ENCODE results near the gene NDOR1.
A peak's percentile ranks its signal among the peaks of the same experiment; 100 is the strongest.

NDOR1 gene

DNA sequence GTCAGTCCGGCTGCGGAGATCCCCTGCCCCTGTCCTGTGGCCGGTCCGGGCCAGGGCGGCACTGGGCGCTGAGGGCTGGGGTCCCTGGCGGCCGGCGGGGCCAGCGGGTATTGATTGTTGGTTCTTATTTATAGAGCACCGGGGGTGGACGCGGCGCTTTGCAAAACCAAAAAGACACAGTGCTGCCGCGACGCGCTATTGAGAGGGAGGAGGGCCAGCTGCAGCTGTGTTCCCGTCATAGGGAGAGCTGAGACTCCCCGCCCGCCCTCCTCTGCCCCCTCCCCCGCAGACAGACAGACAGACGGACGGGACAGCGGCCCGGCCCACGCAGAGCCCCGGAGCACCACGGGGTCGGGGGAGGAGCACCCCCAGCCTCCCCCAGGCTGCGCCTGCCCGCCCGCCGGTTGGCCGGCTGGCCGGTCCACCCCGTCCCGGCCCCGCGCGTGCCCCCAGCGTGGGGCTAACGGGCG is 38.2 kb upstream of the NDOR1 start:
- FAIRE-seq (no peak), DNase-seq (ENCODE audit: insufficient read length, low spot score) (no peak)

DNA sequence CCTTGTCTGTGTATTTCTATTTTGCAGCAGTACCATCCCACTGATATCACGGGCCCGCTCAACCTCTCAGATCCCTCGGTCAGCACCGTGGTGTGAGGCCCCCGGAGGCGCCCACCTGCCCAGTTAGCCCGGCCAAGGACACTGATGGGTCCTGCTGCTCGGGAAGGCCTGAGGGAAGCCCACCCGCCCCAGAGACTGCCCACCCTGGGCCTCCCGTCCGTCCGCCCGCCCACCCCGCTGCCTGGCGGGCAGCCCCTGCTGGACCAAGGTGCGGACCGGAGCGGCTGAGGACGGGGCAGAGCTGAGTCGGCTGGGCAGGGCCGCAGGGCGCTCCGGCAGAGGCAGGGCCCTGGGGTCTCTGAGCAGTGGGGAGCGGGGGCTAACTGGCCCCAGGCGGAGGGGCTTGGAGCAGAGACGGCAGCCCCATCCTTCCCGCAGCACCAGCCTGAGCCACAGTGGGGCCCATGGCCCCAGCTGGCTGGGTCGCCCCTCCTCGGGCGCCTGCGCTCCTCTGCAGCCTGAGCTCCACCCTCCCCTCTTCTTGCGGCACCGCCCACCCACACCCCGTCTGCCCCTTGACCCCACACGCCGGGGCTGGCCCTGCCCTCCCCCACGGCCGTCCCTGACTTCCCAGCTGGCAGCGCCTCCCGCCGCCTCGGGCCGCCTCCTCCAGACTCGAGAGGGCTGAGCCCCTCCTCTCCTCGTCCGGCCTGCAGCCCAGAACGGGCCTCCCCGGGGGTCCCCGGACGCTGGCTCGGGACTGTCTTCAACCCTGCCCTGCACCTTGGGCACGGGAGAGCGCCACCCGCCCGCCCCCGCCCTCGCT is 37.5 kb upstream of the NDOR1 start:
- DNase-seq (ENCODE audit: insufficient read length, low spot score) (peak; percentile 46), FAIRE-seq (no peak)

DNA sequence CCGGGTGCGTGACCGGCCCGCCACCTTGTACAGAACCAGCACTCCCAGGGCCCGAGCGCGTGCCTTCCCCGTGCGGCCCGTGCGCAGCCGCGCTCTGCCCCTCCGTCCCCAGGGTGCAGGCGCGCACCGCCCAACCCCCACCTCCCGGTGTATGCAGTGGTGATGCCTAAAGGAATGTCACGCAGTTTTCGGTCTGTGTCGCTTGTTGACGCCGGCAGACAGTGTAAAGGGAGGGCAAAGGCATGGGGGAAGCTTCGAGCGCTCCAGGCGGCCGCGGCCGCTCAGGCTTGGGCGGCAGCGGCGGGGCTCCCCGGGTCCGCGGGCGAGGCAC is 37.0 kb upstream of the NDOR1 start:
- no peak for DNase-seq (ENCODE audit: insufficient read length, low spot score)
- FAIRE-seq = no peak

DNA sequence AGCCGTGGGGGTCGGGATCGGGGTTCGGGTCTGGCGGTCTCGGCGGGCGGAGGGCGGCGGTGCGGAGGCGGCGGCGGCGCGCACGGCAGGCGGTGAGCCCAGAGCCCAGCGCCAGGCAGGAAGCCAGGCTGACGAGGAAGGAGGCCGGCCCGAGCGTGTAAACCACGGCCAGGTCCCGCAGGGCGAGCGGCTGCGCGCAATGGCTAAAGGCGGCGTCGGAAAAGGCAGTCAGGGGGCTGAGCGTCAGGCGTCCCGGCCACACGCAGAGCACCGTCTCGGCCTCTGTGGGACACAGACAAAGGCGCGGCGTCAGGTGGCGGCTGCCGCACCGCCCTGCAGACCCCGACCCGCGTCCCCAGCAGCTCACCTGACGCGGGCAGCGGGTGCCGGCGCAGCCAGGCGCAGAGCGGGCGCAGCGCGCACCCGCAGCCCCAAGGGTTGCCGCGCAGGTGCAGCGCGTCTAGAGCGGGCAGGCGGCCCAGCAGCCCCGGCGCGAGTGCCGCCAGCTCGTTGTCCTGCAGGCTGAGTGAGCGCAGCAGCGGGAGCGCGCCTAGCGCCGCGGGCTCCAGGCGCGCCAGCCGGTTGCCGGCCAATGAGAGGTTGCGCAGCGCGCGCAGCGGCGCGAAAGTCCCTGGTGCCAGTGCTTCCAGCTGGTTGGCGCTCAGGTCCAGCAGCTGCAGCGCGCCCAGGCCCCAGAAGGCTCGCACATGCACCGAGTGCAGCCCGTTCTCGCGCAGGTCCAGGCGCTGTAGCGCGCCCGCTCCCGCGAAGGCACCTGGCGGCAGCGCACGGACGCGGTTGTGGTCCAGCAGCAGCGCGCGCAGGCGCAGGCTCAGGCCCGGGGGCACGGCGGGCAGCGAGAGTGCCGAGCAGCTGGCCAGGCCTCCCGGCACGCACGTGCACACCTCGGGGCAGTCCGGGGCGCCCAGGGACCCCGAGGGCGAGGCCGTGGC is 36.3 kb upstream of the NDOR1 start:
- DNase-seq (ENCODE audit: insufficient read length, low spot score) (peak; percentile 60), FAIRE-seq (no peak)

DNA sequence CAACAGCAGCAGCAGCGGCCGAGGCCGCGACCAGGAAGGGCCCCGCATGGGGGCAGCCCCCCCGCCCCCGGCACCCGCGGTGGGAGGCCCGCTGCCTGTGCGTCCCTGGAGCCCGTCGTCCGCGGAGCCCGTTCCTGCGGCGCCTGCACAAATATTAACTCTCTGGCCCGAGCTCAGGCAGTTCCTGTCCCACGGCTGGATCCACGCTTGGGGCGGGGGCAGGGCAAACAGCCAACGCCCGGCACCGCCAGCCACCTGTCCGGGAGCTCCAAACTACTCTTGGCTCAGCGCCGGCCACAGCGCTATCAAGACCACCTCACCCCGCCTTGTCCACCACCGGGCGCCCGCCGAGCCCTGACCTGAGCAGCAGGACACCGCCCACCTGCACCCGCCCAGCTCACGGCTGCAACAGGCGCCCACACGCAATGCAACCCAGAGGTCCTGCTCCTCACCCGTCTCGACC is 35.6 kb upstream of the NDOR1 start, which contains the start of gene LRRC26:
TSS of gene LRRC26 (minus strand) at position 156 of the 463 bp plus-strand sequence. CDS start at position 48, 108 bp downstream.
- DNase-seq (ENCODE audit: insufficient read length, low spot score) (no peak), FAIRE-seq (no peak)

DNA sequence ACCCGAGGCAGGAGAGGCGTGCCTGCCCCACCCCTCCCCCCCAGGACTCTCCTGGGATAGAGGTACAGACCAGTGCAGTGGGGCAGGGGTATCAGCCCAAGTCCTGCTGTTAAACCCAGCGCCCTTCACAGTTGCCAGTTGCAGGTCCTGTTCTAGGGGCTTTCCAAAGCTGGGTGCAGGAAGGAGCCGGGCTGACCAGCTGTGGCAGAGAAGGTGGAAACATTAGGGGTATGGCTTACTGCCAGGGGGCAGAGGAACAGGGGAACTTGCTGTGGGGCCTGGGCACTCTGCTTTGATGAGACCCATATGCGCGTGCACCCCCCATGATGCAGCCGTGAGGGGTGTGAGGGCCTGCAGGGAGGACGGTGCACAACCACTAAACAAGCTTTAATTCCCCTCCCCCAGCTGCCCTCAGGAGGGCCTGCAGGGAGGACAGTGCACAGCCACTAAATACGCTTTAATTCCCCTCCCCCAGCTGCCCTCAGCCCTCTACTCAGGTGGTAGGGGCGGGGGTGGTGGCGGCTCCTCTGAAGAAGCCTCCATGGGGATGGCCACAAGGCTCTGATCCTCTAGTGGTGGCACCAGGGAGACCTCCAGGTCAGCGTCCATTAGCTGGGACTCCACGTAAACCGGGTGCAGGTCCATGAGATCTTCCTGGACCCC is 34.9 kb upstream of the NDOR1 start:
- no peak for DNase-seq (ENCODE audit: insufficient read length, low spot score)
- no peak for FAIRE-seq

DNA sequence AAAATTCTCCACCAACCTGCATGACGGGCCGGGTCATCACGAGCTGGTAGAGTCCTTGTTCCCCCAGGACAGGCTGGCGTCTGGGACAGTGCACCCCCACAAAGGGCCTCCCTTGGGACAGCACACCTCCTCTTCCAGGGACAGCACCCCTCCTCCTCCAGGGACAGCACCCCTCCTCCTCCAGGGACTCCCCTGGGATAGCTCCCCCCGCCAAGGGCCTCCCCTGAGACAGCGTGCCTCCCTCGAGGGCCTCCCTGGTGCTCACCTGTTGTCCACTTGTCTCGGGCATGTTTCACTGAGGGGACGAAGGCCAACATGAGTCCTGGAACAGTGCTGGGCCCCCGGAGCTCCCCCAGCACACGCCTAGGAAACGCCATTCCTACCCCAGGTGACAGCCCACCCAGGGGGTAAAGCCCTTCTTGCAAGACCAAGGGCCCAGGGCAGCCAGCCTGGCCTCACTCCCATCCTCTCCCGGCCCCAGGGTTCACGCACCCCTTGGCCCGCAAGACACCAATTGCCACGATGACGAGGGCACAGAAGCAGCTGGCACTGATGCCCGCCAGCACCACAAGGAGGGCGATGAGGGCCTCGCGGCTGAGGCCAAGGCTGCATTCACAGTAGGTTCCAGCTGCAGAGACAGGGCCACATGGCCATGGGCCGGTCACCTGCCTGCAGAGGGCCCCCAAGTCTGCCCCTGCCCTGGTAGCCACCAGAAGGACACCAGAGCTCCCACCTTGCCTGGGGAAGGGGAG is 34.2 kb upstream of the NDOR1 start:
- DNase-seq (ENCODE audit: insufficient read length, low spot score) (no peak), FAIRE-seq (no peak)

DNA sequence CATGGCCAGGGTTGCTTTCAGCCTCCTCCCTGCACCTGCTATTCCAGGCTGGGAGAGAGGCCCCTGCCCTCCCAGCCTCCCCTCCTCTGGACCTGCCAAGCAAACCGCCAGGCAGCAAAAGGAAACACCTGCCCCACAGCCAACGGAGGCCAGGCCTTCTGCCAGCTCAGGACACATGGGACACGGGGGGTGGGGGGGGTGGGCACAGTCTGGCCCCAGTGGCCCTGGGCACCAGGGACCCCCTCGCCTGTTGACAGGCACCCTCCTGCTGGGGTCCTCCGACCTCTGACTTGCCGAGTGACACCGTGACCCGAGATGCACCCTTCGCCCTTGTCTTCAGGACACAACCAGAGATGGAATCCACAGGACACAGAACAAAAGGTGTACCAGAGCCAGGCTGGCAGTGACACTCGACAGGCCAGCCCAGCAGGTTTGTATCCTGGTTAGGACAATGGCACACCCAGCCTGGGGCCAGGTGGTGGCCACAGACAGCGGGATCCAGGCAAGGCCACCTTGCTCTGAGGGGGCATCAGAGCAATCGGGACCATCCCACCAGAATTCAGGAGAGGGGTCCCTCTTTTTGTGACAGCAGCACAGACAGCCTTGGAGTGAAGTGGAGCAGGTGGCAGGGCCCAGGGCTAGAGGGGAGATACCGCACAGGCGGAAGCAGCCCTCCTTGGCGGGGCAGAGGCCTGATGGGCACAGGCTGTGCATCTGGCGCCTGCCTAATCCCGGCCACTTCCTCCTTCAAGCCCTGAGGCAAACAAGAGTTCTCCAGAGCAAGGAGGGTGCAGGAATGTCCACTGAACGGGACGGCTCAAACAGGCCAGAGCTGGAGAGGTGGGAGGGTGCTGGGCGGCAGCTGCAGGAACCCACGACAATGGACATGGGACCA is 32.4 kb upstream of the NDOR1 start:
- FAIRE-seq (no peak), DNase-seq (ENCODE audit: insufficient read length, low spot score) (no peak)

DNA sequence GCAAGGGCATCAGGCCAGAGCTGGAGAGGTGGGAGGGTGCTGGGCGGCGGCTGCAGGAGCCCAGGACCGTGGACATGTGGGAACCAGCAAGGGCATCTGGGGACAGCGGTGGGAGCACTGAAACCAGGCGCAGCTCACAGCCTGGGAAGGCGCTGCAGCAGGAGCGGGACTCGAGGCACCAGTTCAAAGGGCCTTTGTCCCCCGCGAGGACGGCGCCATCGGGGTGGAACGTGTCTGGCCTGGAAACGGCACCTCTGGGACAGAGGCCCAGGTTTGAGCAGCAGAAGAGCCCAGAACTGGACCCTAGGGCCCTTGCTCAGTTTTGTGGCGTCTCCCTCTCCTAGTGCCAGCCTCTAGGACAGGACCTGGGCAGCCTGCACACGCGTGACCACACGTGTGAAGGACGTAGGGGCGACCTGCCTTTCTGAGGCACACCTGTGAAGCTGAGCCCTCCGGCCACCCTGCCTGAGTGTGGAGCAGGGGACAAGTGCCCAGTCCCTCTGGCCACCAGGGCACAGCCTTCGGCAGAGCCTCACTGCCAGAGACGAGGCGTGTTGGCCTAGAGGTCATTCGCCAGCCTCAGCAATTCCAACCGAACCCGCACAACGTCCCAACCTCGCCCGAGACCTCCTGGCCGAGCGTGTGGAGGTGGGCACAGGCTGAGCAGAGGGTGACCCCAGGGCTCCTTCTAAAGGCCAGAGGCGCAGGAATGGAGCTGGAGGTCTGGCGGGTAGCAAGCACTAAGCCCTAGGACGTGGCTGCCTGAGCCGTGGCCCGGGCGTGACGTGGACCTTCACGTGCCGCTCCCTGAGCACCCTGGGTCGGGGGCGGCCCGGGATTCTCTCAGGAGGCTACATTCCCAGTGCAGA is 31.5 kb upstream of the NDOR1 start:
- FAIRE-seq = no peak
- DNase-seq (ENCODE audit: insufficient read length, low spot score) = no peak

DNA sequence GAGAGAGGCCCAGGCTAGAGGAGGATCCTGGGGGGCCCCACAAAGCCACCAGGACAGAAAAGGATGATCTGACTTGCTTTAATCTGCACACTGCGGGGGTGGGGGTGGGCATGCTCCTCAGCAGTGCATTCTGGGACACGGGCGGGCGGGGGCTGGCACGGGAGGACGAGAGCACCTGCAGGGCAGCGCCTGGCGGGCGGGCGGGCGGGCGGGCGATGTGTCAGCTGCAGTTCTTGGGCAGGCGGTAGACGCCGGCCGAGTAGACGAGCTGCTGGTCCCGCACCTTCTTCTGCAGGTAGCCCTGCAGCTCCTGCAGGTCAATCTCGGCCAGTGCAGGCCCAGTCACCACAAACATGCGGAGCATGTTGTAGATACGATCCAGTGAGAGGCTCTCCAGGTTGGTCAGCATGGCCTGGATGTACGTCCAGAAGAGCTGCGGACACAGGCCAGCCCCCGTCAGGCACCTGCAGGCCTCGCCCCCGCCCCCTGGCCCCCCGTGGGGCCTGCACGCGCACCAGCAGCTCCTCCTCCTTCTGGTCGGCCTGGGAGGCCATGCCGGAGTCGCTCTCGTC is 30.7 kb upstream of the NDOR1 start:
- FAIRE-seq = no peak
- no peak for DNase-seq (ENCODE audit: insufficient read length, low spot score)

DNA sequence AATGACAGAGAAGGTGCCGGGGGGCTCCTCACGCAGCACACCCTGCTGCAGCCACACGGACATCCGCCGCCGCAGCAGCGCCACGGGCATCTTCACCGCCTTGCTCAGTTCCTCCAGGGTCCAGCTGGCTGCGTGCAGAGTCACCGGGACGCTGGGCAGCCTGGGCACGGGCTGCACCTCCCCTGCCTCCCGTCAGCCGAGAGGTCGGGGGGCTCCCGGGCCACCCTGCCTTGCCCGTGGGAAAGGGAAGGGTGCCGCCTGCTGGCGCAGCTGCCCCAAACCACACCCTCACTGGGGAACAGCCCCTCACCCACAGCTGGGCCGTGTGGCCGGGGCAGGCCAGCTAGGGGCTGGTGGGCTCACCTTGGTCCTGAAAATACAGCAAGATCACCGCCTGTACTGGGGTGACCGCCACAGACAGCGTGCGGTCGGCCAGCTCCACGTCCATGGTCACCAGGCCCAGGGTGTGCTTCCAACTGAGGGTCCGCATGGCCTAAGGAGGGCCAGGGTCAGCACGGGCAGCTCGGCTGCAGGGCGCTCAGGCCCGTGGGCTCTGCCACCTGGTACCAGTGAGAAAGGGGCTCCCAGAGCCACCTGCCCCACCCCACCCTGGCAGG is 30.0 kb upstream of the NDOR1 start:
- DNase-seq (ENCODE audit: insufficient read length, low spot score) = no peak
- no peak for FAIRE-seq

DNA sequence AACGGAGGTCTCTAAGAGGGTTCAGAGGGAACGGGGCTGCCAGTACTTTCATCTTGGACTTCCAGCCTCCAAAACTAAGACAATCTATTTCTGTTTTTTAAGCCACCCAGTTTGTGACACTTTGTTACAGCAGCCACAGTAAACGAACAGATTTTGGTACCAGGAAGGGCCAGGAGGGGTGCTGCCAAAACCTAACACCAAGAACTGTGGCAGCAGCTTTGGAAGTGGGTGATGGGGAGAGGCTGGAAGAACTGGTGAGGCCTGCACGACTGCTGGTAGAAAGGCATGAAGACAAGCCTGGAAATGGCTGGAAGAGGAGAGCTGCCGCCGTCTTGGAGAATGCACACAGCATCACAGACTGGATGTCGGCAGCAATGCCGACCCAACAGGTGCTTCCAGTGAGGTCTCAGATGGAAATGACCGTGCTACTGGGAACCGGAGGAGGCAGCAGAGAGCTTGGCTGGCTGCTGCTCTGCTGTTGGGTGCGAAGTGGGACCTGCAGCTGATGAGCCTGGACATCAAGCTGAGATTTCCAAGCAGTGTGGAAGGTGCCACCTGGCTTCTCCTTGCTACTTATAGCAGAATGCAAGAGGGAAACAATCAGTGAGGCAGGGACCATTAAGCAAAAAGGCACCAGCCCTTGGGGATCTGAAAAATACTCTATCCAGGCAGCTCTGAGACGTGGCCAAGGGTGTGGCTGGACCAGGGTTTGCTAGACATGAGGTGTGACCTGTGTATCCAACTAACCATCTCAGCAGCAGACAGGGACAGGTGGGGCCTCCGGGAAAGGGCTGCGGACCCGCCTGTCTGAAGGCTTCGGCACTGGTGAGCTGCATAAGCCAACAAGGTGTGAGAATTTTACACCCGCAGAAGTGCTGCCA is 29.0 kb upstream of the NDOR1 start:
- no peak for DNase-seq (ENCODE audit: insufficient read length, low spot score)
- no peak for FAIRE-seq

DNA sequence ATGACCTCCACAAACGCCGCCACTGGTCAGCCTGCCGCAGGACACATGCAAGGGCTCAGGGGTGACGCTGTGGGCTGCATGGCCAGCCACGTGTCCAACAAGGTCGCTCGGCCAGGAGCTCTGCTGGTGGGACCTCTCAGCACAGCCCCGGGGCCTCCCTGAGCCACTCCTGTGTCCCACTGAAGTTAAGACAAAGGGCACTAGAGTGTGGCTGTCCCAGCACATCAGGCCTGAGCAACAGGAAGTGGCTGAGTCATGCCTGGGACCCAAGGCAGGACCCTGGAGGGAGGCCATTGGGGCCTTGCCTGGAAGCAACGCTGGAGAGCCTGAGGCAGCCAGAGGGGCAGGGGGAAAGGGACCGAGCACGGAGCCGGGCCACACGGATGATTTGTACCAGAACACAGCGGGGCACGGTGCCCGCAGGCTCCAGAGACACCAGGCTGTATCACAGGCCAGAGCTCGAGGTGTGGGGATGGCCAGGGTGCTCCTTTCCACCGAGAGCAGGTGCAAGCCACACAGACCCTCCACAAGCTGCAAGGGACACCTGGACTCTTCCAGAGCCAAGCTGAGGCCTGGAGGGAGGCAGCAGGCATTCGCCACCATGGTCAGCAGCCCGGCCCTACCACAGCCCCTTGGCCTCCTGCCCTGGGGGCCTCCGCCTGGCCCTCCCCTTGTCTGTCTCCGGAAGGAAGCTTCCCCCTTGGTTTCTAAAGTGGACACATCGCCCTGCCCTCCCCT is 27.1 kb upstream of the NDOR1 start:
- FAIRE-seq (no peak), DNase-seq (ENCODE audit: insufficient read length, low spot score) (no peak)

DNA sequence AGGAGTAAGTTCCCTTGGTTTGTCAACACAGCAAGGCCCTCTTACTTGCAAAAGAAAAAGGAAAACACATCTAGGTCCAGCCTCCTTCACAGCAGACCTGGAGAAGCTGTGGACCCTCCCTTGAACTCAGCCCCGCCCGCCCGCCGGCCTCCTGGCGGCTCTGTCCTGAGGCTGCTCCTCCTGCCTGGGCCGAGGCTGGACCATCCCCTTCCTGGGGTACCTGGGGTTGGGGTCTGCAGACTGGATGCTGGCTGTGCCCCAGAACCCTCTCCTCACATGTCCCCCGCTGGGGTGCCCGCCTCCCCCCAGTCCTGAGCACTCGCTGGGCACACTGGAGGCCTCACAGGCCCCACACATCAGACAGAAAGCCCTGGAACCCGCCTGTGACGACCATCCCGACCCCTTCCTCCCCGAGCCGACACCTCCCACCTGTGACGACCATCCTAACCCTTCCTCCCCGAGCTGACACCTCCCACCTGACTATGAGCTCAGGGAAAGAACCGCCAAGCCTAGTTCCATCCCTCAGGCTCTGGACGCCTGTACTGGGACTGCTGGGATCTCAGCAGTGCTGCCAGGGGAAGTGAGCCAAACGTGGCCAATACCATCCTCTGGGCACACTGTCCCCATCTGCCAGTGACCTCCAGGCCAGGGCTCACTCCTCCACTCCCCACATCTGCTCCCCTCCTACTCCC is 26.4 kb upstream of the NDOR1 start:
- FAIRE-seq = no peak

DNA sequence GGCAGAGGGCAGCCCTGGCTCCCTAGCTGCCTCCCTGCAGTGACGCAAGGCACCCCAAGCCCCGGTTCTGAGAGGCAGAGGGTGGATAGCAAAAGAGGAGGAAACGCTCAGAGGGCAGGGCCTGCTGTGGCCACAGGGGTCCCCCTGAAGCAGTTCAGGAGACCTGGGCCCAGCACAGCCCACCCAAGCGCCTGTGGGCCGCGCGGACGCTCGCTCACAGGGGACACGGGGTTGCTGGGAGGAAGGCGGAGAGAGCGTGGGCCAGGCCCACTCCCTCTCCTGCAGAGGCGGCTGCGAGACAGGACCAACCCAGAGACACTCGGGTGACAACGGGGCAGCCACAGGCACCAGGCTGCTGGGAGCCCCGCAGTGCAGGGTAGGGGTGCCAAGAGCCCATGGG is 25.7 kb upstream of the NDOR1 start:
- no peak for FAIRE-seq
- DNase-seq (ENCODE audit: insufficient read length, low spot score) = no peak

More for the DNA sequence above, 26.4 kb upstream of the NDOR1 start:
- no peak for DNase-seq (ENCODE audit: insufficient read length, low spot score)

All from HTR-8/SVneo (cell line).